Measurements from ENCODE around the gene FAM186B. TPM values are rescaled to one million over a fixed set of nuclear protein-coding genes. Genes with fewer than 3 reads are reported as not detected.

The FAM186B gene
- total and polyA plus RNA-seq, 2 experiments from 2014 or later: 0.21 to 0.38 TPM

DNA sequence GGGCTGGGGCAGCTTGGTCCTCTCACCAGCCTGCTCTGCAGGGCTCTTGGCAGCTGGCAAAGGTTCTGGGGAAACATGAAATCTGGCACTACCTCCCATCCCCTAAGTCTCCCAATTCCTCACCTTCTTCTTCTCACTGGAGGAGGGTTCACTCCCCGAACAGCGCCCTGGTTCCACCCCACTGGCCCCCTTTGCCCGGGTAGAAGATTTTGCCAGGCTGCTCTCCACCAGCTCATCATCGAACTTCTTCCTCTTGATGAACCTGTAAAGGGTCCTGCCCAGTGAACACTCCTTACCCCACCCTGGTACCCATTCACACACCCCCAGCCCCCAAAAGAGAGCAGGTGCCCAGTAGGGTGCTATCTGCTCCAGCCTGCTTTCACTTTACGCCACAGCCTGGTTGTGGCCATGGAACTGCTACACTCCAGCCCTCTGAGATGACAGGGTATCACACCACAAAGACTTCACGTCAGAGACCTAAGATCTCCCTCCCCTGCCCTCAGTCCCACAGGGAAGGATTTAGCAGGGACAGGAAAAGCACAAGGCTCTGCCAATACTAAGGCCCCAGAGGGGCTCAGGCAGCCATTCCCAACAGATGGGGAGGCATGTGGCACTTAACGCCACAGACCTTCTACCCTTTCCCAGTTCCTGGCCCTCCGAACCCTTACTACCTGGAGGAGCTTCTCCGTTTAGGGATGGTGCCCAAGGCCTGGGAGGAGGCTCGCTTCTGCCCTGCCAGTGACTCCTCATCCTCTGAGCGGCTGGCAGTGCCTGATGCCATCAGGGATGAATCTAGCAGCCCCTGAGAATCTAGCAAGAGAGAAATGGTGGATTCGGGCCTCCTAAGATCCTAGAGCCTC lies 39.8 kb downstream of the FAM186B start (continued):
- TF ChIP-seq, protein P1, sequence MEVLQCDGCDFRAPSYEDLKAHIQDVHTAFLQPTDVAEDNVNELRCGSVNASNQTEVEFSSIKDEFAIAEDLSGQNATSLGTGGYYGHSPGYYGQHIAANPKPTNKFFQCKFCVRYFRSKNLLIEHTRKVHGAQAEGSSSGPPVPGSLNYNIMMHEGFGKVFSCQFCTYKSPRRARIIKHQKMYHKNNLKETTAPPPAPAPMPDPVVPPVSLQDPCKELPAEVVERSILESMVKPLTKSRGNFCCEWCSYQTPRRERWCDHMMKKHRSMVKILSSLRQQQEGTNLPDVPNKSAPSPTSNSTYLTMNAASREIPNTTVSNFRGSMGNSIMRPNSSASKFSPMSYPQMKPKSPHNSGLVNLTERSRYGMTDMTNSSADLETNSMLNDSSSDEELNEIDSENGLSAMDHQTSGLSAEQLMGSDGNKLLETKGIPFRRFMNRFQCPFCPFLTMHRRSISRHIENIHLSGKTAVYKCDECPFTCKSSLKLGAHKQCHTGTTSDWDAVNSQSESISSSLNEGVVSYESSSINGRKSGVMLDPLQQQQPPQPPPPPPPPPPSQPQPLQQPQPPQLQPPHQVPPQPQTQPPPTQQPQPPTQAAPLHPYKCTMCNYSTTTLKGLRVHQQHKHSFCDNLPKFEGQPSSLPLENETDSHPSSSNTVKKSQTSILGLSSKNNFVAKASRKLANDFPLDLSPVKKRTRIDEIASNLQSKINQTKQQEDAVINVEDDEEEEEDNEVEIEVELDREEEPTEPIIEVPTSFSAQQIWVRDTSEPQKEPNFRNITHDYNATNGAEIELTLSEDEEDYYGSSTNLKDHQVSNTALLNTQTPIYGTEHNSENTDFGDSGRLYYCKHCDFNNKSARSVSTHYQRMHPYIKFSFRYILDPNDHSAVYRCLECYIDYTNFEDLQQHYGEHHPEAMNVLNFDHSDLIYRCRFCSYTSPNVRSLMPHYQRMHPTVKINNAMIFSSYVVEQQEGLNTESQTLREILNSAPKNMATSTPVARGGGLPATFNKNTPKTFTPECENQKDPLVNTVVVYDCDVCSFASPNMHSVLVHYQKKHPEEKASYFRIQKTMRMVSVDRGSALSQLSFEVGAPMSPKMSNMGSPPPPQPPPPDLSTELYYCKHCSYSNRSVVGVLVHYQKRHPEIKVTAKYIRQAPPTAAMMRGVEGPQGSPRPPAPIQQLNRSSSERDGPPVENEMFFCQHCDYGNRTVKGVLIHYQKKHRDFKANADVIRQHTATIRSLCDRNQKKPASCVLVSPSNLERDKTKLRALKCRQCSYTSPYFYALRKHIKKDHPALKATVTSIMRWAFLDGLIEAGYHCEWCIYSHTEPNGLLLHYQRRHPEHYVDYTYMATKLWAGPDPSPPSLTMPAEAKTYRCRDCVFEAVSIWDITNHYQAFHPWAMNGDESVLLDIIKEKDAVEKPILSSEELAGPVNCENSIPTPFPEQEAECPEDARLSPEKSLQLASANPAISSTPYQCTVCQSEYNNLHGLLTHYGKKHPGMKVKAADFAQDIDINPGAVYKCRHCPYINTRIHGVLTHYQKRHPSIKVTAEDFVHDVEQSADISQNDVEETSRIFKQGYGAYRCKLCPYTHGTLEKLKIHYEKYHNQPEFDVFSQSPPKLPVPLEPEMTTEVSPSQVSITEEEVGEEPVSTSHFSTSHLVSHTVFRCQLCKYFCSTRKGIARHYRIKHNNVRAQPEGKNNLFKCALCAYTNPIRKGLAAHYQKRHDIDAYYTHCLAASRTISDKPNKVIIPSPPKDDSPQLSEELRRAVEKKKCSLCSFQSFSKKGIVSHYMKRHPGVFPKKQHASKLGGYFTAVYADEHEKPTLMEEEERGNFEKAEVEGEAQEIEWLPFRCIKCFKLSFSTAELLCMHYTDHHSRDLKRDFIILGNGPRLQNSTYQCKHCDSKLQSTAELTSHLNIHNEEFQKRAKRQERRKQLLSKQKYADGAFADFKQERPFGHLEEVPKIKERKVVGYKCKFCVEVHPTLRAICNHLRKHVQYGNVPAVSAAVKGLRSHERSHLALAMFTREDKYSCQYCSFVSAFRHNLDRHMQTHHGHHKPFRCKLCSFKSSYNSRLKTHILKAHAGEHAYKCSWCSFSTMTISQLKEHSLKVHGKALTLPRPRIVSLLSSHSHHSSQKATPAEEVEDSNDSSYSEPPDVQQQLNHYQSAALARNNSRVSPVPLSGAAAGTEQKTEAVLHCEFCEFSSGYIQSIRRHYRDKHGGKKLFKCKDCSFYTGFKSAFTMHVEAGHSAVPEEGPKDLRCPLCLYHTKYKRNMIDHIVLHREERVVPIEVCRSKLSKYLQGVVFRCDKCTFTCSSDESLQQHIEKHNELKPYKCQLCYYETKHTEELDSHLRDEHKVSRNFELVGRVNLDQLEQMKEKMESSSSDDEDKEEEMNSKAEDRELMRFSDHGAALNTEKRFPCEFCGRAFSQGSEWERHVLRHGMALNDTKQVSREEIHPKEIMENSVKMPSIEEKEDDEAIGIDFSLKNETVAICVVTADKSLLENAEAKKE (CRISPR knock-in tag; IDR thresholded peaks at IDR 0.05): no peak
- TF ChIP-seq STAT1 (IDR thresholded peaks at IDR 0.05; ENCODE audit: unreplicated experiment) (no peak), POLR2AphosphoS5 (IDR thresholded peaks at IDR 0.05; ENCODE audit: low read depth) (no peak)

- H3K27me3 ChIP-seq (ENCODE audit: insufficient read depth): no peaks in the 10 kb centered on the region
- no peak for ATAC-seq
- no peak overlapping the region for H3K27ac ChIP-seq (ENCODE audit: low read depth)
- H3K4me3 Mint-ChIP-seq: no peak overlapping the region
- no peak overlapping the region for H3K4me3 ChIP-seq
- peaks cover 54% of the 10 kb centered on the region for H3K36me3 Mint-ChIP-seq (ENCODE audit: low read depth)
- peaks cover 6% of the 10 kb centered on the region for H3K4me1 ChIP-seq (ENCODE audit: insufficient read depth)
- peaks cover 25% of the 10 kb centered on the region for H3K36me3 ChIP-seq (ENCODE audit: insufficient read depth)
- no peak for TF ChIP-seq ETS1 (IDR thresholded peaks at IDR 0.05)
- no peak for TF ChIP-seq ZNF331 (CRISPR knock-in tag; IDR thresholded peaks at IDR 0.05; ENCODE audit: low read depth)
- peaks cover 4% of the 10 kb centered on the region; the same call in 1 of the 2 replicates for H3F3A ChIP-seq (replicated peaks; ENCODE audit: low read depth)
- H3K79me2 ChIP-seq (replicated peaks; ENCODE audit: insufficient read depth): peaks cover 26% of the 10 kb centered on the region
- 0 out of 3 replicates have a peak, but pooled peaks cover 3% of the 10 kb centered on the region for H3K4me1 Mint-ChIP-seq
- no peaks in the 10 kb centered on the region for H3K9me2 ChIP-seq (ENCODE audit: insufficient read depth)
- no peak overlapping the region for H3K4me2 ChIP-seq
- H3K9me3 Mint-ChIP-seq: no peaks in the 10 kb centered on the region; the same call in 2 of the 3 replicates
- H4K20me1 ChIP-seq (replicated peaks; ENCODE audit: insufficient read depth): no peaks in the 10 kb centered on the region
- H2AFZ ChIP-seq: no peak overlapping the region
- DNase-seq (ENCODE audit: low spot score): no peak
- peaks cover 16% of the 10 kb centered on the region for H3K27me3 Mint-ChIP-seq (ENCODE audit: insufficient read depth, low read depth, poor library complexity)
- no peak overlapping the region for H3K27ac Mint-ChIP-seq
These were observed 40.6 kb downstream of the FAM186B start for GRCh38 chr12:49564686-49565405.

Measured in GM23338 (cell line).